Stomach (tissue), 4 donors: ENCODE results near the gene EMX1.

ENCODE experiments used
- CTCF ChIP-seq, 7 experiments: fragments of 450-650 bp in 4 of 7; fragments of 200-600 bp in 3 of 7; sonication (generic) in 3 of 7; IDR thresholded peaks; one replicate each; pipeline ENCODE4 v1.5.1; 2016 to 2019; ENCODE audit warnings: antibody characterized with exemption in 7 of 7, control low read depth in 2 of 7, mild to moderate bottlenecking in 1 of 7
- EP300 ChIP-seq: sonication (generic); formaldehyde crosslinking; IDR thresholded peaks from one replicate; pipeline ENCODE4 v1.6.1; 2017; ENCODE audit warnings: antibody characterized with exemption
- POLR2A ChIP-seq, 4 donors: fragments of 450-650 bp; IDR thresholded peaks; one replicate each; pipeline ENCODE4 v1.6.1; 2016; ENCODE audit warnings: antibody characterized with exemption in 4 of 4, control low read depth in 2 of 4, mild to moderate bottlenecking in 1 of 4, moderate library complexity in 1 of 4

- TF ChIP-seq POLR2A (IDR thresholded peaks at IDR 0.05) (no peak), EP300 (no peak), CTCF (IDR thresholded peaks at IDR 0.05) (no peak)
These were observed 14.1 kb downstream of the EMX1 start for GRCh38 chr2:72931280-72931910.
